SK-N-SH treated with all-trans-retinoic acid at 6 μM for 48 hours (cell line): ENCODE data around the gene CGNL1.

Experiments used
- ARNTL ChIP-seq: fragments of 450-650 bp; formaldehyde crosslinking; IDR thresholded peaks from 2 replicates; pipeline ENCODE4 v1.5.0; 2020; ENCODE audit warnings: low read depth, mild to moderate bottlenecking, moderate library complexity, borderline replicate concordance
- ESRRG ChIP-seq: fragments of 250-450 bp; sonication (Bioruptor Pico); IDR thresholded peaks from 2 replicates; pipeline ENCODE4 v1.6.1; 2021; ENCODE audit warnings: mild to moderate bottlenecking
- RARB ChIP-seq: fragments of 250-450 bp; sonication (Bioruptor Pico); IDR thresholded peaks from 2 replicates; pipeline ENCODE4 v1.8.0; 2021; ENCODE audit warnings: mild to moderate bottlenecking, moderate library complexity
- TF ChIP-seq, protein P1 (sequence below): fragments of 250-450 bp; sonication (Bioruptor Pico); IDR thresholded peaks from 2 replicates; pipeline ENCODE4 v1.8.0; 2020; ENCODE audit warnings: mild to moderate bottlenecking, moderate library complexity, borderline replicate concordance
- TF ChIP-seq, protein P2 (sequence below): fragments of 250-450 bp; sonication (Bioruptor Pico); IDR thresholded peaks from 2 replicates; pipeline ENCODE4 v1.5.1; 2021; ENCODE audit warnings: mild to moderate bottlenecking, moderate library complexity
- TF ChIP-seq, protein P3 (sequence below): fragments of 250-450 bp; sonication (Bioruptor Pico); IDR thresholded peaks from 2 replicates; pipeline ENCODE4 v1.5.1; 2020; ENCODE audit warnings: low read depth, mild to moderate bottlenecking, moderate library complexity

DNA sequence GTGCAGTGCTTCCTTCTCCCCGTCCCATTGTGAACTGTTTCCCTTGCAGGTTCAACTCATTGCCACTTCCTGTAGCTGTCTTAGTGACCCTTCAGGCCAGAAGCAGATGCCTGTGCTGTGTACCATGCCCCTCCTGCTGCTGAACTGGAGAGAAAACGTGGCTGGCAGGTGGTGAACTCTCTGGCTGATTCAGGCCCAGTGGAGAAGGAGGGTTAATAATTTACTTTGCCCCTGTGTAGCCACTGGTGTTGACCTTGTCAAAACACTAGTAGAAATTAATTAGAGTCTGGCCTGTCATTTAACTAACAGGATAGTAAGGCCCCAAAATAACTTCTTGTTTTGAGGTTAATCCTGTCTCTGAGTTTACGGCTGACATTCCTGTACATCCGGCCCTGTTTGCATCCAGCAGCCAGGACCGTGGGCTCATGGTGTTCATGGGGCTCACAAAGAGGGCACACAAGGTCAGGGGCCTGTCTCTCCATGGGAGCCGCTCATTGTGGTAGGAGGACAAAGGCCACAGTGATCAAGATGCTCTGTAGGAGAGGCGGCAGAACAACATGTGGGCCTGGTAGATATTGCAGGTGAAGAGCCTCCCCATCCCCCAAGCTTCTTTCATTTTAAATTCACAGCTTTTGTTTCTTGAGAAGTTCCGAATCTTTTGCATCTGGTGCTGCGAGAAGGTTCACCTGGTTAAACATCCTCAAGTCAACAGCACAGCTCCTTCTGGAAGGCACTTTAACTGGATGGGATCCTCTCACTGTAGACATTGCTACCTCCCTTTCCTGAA, 101.6 kb downstream of the CGNL1 start:
- TF ChIP-seq, protein P1, sequence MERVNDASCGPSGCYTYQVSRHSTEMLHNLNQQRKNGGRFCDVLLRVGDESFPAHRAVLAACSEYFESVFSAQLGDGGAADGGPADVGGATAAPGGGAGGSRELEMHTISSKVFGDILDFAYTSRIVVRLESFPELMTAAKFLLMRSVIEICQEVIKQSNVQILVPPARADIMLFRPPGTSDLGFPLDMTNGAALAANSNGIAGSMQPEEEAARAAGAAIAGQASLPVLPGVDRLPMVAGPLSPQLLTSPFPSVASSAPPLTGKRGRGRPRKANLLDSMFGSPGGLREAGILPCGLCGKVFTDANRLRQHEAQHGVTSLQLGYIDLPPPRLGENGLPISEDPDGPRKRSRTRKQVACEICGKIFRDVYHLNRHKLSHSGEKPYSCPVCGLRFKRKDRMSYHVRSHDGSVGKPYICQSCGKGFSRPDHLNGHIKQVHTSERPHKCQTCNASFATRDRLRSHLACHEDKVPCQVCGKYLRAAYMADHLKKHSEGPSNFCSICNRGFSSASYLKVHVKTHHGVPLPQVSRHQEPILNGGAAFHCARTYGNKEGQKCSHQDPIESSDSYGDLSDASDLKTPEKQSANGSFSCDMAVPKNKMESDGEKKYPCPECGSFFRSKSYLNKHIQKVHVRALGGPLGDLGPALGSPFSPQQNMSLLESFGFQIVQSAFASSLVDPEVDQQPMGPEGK (CRISPR knock-in tag): no peak
- no peak for TF ChIP-seq RARB
- TF ChIP-seq, protein P2, sequence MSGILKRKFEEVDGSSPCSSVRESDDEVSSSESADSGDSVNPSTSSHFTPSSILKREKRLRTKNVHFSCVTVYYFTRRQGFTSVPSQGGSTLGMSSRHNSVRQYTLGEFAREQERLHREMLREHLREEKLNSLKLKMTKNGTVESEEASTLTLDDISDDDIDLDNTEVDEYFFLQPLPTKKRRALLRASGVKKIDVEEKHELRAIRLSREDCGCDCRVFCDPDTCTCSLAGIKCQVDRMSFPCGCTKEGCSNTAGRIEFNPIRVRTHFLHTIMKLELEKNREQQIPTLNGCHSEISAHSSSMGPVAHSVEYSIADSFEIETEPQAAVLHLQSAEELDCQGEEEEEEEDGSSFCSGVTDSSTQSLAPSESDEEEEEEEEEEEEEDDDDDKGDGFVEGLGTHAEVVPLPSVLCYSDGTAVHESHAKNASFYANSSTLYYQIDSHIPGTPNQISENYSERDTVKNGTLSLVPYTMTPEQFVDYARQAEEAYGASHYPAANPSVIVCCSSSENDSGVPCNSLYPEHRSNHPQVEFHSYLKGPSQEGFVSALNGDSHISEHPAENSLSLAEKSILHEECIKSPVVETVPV (CRISPR knock-in tag): no peak
- no peak for TF ChIP-seq ARNTL (CRISPR knock-in tag)
- TF ChIP-seq, protein P3, sequence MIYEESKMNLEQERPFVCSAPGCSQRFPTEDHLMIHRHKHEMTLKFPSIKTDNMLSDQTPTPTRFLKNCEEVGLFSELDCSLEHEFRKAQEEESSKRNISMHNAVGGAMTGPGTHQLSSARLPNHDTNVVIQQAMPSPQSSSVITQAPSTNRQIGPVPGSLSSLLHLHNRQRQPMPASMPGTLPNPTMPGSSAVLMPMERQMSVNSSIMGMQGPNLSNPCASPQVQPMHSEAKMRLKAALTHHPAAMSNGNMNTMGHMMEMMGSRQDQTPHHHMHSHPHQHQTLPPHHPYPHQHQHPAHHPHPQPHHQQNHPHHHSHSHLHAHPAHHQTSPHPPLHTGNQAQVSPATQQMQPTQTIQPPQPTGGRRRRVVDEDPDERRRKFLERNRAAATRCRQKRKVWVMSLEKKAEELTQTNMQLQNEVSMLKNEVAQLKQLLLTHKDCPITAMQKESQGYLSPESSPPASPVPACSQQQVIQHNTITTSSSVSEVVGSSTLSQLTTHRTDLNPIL (CRISPR knock-in tag): no peak
- TF ChIP-seq ESRRG: no peak
